Endothelial cell of umbilical vein (primary cell): ENCODE results near the gene MAPRE2. TPM values are rescaled to one million over a fixed set of nuclear protein-coding genes. Genes with fewer than 3 reads are reported as not detected.

ENCODE experiments used
- BruUV-seq: library from RNA; stranded (reverse); fragments of 400-500 nt; replicated peaks from 2 replicates; lab custom pipeline; 2021; lab: Mats Ljungman, UMichigan
- CTCF ChIA-PET: fragments of 300-600, 350-600 bp; sonication (Branson Sonifier 250); formaldehyde crosslinking; loops from one replicate; lab custom pipeline; 2021; ENCODE audit warnings: antibody characterized with exemption, inconsistent platforms; lab: Charles Lee
- POLR2A ChIA-PET: fragments of 300-600, 350-600 bp; sonication (Branson Sonifier 250); formaldehyde crosslinking; loops from one replicate; lab custom pipeline; 2021; ENCODE audit warnings: antibody characterized with exemption, inconsistent platforms; lab: Charles Lee
- DNase-seq: peaks from one replicate; pipeline ENCODE4 v3.0.0-alpha.2; 2011; ENCODE audit warnings: low read depth, low spot score
- FAIRE-seq: peaks from 2 replicates; lab custom pipeline; 2011; peaks lifted over from hg19 to GRCh38; lab: Jason Lieb, UNC
- H2AFZ ChIP-seq: 2 replicates; pipeline ENCODE4 v1.6.0; 2012; ENCODE audit warnings: low read depth, low read length, control low read depth, inconsistent platforms
- H3K27ac ChIP-seq: 2 replicates; pipeline ENCODE4 v1.5.1; 2011; ENCODE audit warnings: low read depth, mild to moderate bottlenecking, control low read depth, low read length, moderate library complexity; ENCODE audit not compliant: insufficient read depth
- H3K27me3 ChIP-seq, 2 experiments: 2 replicates each; pipeline versions ENCODE4 v1.6.0 to v1.6.1; 2011; ENCODE audit warnings: low read length in 2 of 2, mixed read lengths in 1 of 2; ENCODE audit not compliant: control insufficient read depth in 2 of 2, insufficient read depth in 2 of 2
- H3K36me3 ChIP-seq, 2 experiments: 2 replicates in 1 of 2; 3 replicates in 1 of 2; pipeline ENCODE4 v1.5.1; 2011; ENCODE audit warnings: low read length in 2 of 2, mild to moderate bottlenecking in 1 of 2, moderate library complexity in 1 of 2; ENCODE audit not compliant: control insufficient read depth in 2 of 2, insufficient read depth in 2 of 2; ENCODE audit errors: extremely low read depth in 1 of 2
- H3K4me1 ChIP-seq: 3 replicates; pipeline ENCODE4 v1.5.1; 2011; ENCODE audit warnings: mild to moderate bottlenecking, low read length; ENCODE audit not compliant: control insufficient read depth, insufficient read depth; ENCODE audit errors: extremely low read depth
- H3K4me2 ChIP-seq: 2 replicates; pipeline ENCODE4 v1.6.1; 2011; ENCODE audit warnings: low read length, control low read depth, mixed read lengths; ENCODE audit not compliant: insufficient read depth
- H3K4me3 ChIP-seq, 3 experiments: fragments of 200-600 bp in 1 of 3; sonication (generic), shearing (Covaris generic) in 1 of 3; replicated peaks in 1 of 3; 2 replicates each; pipeline ENCODE4 v1.5.1; 2011 to 2016; ENCODE audit warnings: control low read depth in 3 of 3, low read length in 3 of 3, mild to moderate bottlenecking in 2 of 3, inconsistent platforms in 1 of 3, low read depth in 1 of 3, moderate library complexity in 1 of 3; ENCODE audit not compliant: insufficient read depth in 1 of 3
- H3K79me2 ChIP-seq: 2 replicates; pipeline ENCODE4 v1.6.0; 2012; ENCODE audit warnings: low read length, inconsistent platforms; ENCODE audit not compliant: control insufficient read depth, insufficient read depth
- H3K9ac ChIP-seq: replicated peaks from 2 replicates; pipeline ENCODE3; 2011; ENCODE audit warnings: low read length, control low read depth; ENCODE audit not compliant: insufficient read depth; ENCODE audit errors: extremely low read depth
- H3K9me1 ChIP-seq: replicated peaks from 3 replicates; pipeline ENCODE4 v1.6.0; 2011; ENCODE audit warnings: mild to moderate bottlenecking, low read length; ENCODE audit not compliant: control insufficient read depth, insufficient read depth; ENCODE audit errors: extremely low read depth
- H3K9me3 ChIP-seq: replicated peaks from 2 replicates; pipeline ENCODE4 v1.5.1; 2012; ENCODE audit warnings: low read length, inconsistent platforms; ENCODE audit not compliant: control insufficient read depth, insufficient read depth
- H4K20me1 ChIP-seq: replicated peaks from 2 replicates; pipeline ENCODE3; 2011; ENCODE audit warnings: mild to moderate bottlenecking, low read length; ENCODE audit not compliant: control insufficient read depth, insufficient read depth; ENCODE audit errors: extremely low read depth
- EZH2 ChIP-seq: IDR thresholded peaks from 2 replicates; pipeline ENCODE4 v1.6.1; 2012; ENCODE audit warnings: borderline replicate concordance, low read depth, mild to moderate bottlenecking, moderate library complexity, low read length, inconsistent platforms; ENCODE audit not compliant: severe bottlenecking
- GATA2 ChIP-seq: IDR thresholded peaks from 2 replicates; pipeline ENCODE4 v1.7.0; 2011; ENCODE audit warnings: low read depth, mild to moderate bottlenecking, moderate library complexity, mixed read lengths, low read length; ENCODE audit not compliant: insufficient read length, insufficient read depth
- JUN ChIP-seq: IDR thresholded peaks from 2 replicates; pipeline ENCODE4 v1.6.1; 2011; ENCODE audit warnings: borderline replicate concordance, low read depth; ENCODE audit not compliant: insufficient read length, insufficient read depth
- dilution Hi-C: fragments of 300-500 bp; cut with MboI; formaldehyde crosslinking; loops from one replicate; pipeline ENCODE4 v1.15.0; 2019; ENCODE audit warnings: low sequenced_read_pairs; ENCODE audit not compliant: extremely low pct_ligation_motif_present
- intact Hi-C: fragments of 100-400 bp; cut with micrococcal nuclease; formaldehyde crosslinking; loops from one replicate; pipeline ENCODE4 v1.10.0; 2022
- polyA plus RNA-seq, 4 experiments: library from polyadenylated mRNA; depleted of rRNA in 3 of 4; stranded (reverse) in 3 of 4; unstranded in 1 of 4; fragments of >200 nt; gene quantifications; 2 replicates each; pipeline versions ENCODE4 v1.2.1 to v1.2.3, GENCODE V29; 2011 to 2012; ENCODE audit warnings: missing spikeins in 1 of 4
- total RNA-seq: library from RNA; stranded (reverse); gene quantifications from 2 replicates; pipeline ENCODE4 v1.2.3, GENCODE V29; 2021
- TF ChIP-seq, protein P1 (sequence below): IDR thresholded peaks from 2 replicates; pipeline ENCODE4 v1.6.1; 2011; ENCODE audit not compliant: insufficient read depth, insufficient read length
- TF ChIP-seq, protein P2 (sequence below), 2 donors: IDR thresholded peaks; 1 replicate in 1 of 2; 2 replicates in 1 of 2; pipeline ENCODE4 v1.5.1; 2011; ENCODE audit warnings: low read length in 2 of 2, mild to moderate bottlenecking in 2 of 2, moderate library complexity in 2 of 2, control low read depth in 1 of 2, inconsistent platforms in 1 of 2, low read depth in 1 of 2; ENCODE audit not compliant: insufficient read depth in 1 of 2; ENCODE audit errors: extremely low read depth in 1 of 2

Gene MAPRE2
- total and polyA plus RNA-seq, 2 donors (not counting 3 experiments of a cell fraction or from before 2014, with no cell fraction given), result 117 to 148 TPM

DNA sequence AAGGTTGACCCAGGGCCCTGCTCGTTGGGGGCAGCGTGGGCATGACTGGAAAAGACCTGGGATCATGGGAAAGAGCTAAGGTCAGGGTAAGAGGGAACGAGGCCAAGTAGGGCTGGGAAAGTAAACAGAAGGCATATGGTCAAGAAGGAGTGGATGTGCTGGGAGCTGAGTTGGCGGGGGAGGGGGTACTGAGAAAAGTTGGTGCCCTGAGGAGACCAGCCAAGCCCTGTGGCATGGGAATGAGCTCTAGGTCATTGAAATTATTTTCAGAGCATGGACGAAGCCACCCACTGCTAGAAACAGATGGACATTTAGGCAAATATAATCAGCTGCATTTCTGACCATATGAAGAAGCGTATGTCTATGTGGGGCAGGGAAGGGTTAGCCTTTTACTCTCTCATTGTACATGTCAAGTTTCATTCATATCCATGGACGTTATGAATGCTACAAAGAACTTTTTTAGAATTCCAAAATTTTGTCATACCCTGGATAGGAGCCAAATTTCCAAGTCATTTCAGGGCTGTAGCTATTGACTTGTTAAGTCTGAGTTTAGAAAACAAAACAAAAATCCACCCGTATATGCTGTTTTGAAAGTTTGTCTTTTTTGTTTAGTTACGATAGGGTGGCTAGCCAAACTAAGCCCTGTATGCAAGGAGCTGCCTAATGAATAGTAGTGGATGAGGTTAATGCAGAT is 19.1 kb downstream of the MAPRE2 start:
- no peak for DNase-seq
- Histone ChIP-seq H3K4me1 (no peaks in the 10 kb centered on the region), H4K20me1 (peaks cover 8% of the 10 kb centered on the region), H3K4me2 (no peak overlapping the region), H3K27me3 (no peaks in the 10 kb centered on the region), H3K9me1 (no peaks in the 10 kb centered on the region), H3K9me3 (no peaks in the 10 kb centered on the region), H3K9ac (no peak overlapping the region), H2AFZ (no peak overlapping the region), H3K36me3 (no peaks in the 10 kb centered on the region), H3K4me3 (no peak overlapping the region), H3K79me2 (peaks cover 77% of the 10 kb centered on the region), H3K27ac (no peak overlapping the region)
- CTCF ChIA-PET, result interaction anchor here (1.0 to 2.8 kb wide), 6 partner anchors 9 to 51 kb away, joined by 3 to 10 read pairs (median 6); no protein-coding TSS in a partner anchor
- BruUV-seq, result no TSS peak
- dilution Hi-C loops, result no loop called here
- FAIRE-seq, result no peak
- no peak for TF ChIP-seq EZH2
- TF ChIP-seq GATA2, result no peak
- intact Hi-C loops, result loop anchor here (1.0 kb wide), 1 partner anchor 12 kb away; no protein-coding TSS in a partner anchor
- POLR2A ChIA-PET, result interaction anchor here (0.6 kb wide), 2 partner anchors 12 to 34 kb away, joined by 4 read pairs; no protein-coding TSS in a partner anchor

DNA sequence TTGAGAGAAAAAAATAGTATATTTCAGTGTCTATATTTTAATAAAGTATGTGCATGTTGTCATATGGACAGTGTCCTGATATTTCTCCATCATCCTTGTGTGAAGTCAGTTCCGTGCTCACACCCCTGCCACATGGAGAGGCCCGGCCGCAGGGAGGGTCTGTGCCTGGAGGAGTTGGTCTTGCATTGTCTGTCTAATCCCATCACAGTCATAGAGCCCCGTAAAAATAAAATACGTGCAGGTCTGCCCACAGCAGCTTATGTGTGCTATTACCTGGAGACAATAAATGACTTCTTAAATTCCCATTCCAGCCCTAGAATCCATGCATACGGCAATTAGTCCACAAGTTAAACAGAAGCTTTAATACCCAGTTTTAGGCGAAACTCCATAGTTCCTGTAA is 20.1 kb downstream of the MAPRE2 start:
- no peak overlapping the region for H2AFZ ChIP-seq
- POLR2A ChIA-PET, result no interaction called here
- no TSS peak for BruUV-seq
- peaks cover 77% of the 10 kb centered on the region for H3K79me2 ChIP-seq
- no peak for DNase-seq
- no peak overlapping the region for H3K27ac ChIP-seq
- no peaks in the 10 kb centered on the region for H3K9me3 ChIP-seq
- intact Hi-C loops (no loop called here), dilution Hi-C loops (no loop called here)
- H3K9ac ChIP-seq, result no peak overlapping the region
- CTCF ChIA-PET, result interaction anchor here (1.3 to 2.8 kb wide), 3 partner anchors 10 to 32 kb away, joined by 3 to 10 read pairs (median 4); no protein-coding TSS in a partner anchor
- FAIRE-seq, result no peak
- no peak overlapping the region for H3K4me2 ChIP-seq
- no peaks in the 10 kb centered on the region for H3K4me1 ChIP-seq
- TF ChIP-seq, protein P1, sequence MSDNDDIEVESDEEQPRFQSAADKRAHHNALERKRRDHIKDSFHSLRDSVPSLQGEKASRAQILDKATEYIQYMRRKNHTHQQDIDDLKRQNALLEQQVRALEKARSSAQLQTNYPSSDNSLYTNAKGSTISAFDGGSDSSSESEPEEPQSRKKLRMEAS, result no peak
- no peak for TF ChIP-seq JUN
- TF ChIP-seq, protein P2, sequence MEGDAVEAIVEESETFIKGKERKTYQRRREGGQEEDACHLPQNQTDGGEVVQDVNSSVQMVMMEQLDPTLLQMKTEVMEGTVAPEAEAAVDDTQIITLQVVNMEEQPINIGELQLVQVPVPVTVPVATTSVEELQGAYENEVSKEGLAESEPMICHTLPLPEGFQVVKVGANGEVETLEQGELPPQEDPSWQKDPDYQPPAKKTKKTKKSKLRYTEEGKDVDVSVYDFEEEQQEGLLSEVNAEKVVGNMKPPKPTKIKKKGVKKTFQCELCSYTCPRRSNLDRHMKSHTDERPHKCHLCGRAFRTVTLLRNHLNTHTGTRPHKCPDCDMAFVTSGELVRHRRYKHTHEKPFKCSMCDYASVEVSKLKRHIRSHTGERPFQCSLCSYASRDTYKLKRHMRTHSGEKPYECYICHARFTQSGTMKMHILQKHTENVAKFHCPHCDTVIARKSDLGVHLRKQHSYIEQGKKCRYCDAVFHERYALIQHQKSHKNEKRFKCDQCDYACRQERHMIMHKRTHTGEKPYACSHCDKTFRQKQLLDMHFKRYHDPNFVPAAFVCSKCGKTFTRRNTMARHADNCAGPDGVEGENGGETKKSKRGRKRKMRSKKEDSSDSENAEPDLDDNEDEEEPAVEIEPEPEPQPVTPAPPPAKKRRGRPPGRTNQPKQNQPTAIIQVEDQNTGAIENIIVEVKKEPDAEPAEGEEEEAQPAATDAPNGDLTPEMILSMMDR (IDR thresholded peaks at IDR 0.05; ENCODE audit: extremely low read depth in 1 of 2, insufficient read depth in 1 of 2, low read depth in 1 of 2, low read length in 2 of 2), result no peak
- peaks cover 11% of the 10 kb centered on the region for H4K20me1 ChIP-seq
- H3K27me3 ChIP-seq, result no peaks in the 10 kb centered on the region
- no peaks in the 10 kb centered on the region for H3K9me1 ChIP-seq
- H3K4me3 ChIP-seq, result no peak overlapping the region
- H3K36me3 ChIP-seq, result no peaks in the 10 kb centered on the region
